Measurements from ENCODE around the gene FAM168A. TPM values are rescaled to one million over a fixed set of nuclear protein-coding genes. Genes with fewer than 3 reads are reported as not detected.

FAM168A gene
- total and polyA plus RNA-seq, 2 of the 8 experiments (the other 6 are each of a cell fraction or from before 2014, with no cell fraction given) = 17.1 to 21.6 TPM

- H3K4me2 ChIP-seq (ENCODE audit: insufficient read depth in 1 of 2, low read depth in 2 of 2, low read length in 2 of 2) = no peak overlapping the region
- H3K27ac ChIP-seq (ENCODE audit: low read depth, low read length) = no peak overlapping the region
- H2AK5ac ChIP-seq (ENCODE audit: low read depth, low read length) = no peak overlapping the region
- no peak overlapping the region for H3K14ac ChIP-seq (ENCODE audit: insufficient read length)
- no peak for TF ChIP-seq CBX8 (IDR thresholded peaks at IDR 0.05; ENCODE audit: borderline replicate concordance, low read depth, low read length)
- no peak for TF ChIP-seq POU5F1 (IDR thresholded peaks at IDR 0.05; ENCODE audit: low read depth, low read length)
- TF ChIP-seq EZH2 (IDR thresholded peaks at IDR 0.05; ENCODE audit: low read depth, low read length, severe bottlenecking) = no peak
- TF ChIP-seq CTCF (IDR thresholded peaks at IDR 0.05; ENCODE audit: control extremely low read depth in 1 of 3, insufficient read depth in 1 of 3, low read depth in 1 of 3, low read length in 3 of 3) = no peak
- no peak for TF ChIP-seq CTBP2 (IDR thresholded peaks at IDR 0.05; ENCODE audit: borderline replicate concordance, insufficient read depth, insufficient read length, low read length)
- TF ChIP-seq RFX5 (IDR thresholded peaks at IDR 0.05; ENCODE audit: borderline replicate concordance, low read depth, low read length) = no peak
- no peak overlapping the region for H2AFZ ChIP-seq (ENCODE audit: low read length)
- no peaks in the 10 kb centered on the region for H3K23me2 ChIP-seq (ENCODE audit: low read depth, low read length)
- no peak overlapping the region for H2BK12ac ChIP-seq (ENCODE audit: low read depth, low read length)
- H3K36me3 ChIP-seq (ENCODE audit: control insufficient read depth in 2 of 4, insufficient read depth in 4 of 4, low read length in 3 of 4) = no peaks in the 10 kb centered on the region
- CTCF ChIA-PET (ENCODE audit: partially characterized antibody) = interaction anchor here (0.6 kb wide), 1 partner anchor 314 kb away, joined by 3 read pairs; no protein-coding TSS in a partner anchor
- H3K27me3 ChIP-seq (replicated peaks in 1 of 4; ENCODE audit: control insufficient read depth in 3 of 4, extremely low read depth in 1 of 4, insufficient read depth in 3 of 4, low read length in 3 of 4) = no peaks in the 10 kb centered on the region
- H4K5ac ChIP-seq (ENCODE audit: insufficient read length, low read depth, low read length) = no peak overlapping the region
- no peak overlapping the region for H3K4me3 ChIP-seq (ENCODE audit: extremely low read depth in 1 of 4, insufficient read depth in 2 of 4, low read depth in 3 of 4, low read length in 4 of 4)
- H4K20me1 ChIP-seq (replicated peaks in 1 of 2; ENCODE audit: control insufficient read depth in 1 of 2, insufficient read depth in 2 of 2, low read length in 2 of 2) = peaks cover 0 to 2% of the 10 kb centered on the region in 2 experiments
- no peak for DNase-seq (ENCODE audit: low read depth in 1 of 2, low spot score in 2 of 2)
- no peaks in the 10 kb centered on the region for H3K79me1 ChIP-seq (ENCODE audit: low read depth, low read length)
- H3K56ac ChIP-seq (replicated peaks; ENCODE audit: insufficient read length, low read depth, low read length) = no peak overlapping the region
- H3K4ac ChIP-seq (replicated peaks; ENCODE audit: insufficient read length, low read depth, low read length) = no peak overlapping the region
- no peak overlapping the region for H2BK120ac ChIP-seq (replicated peaks; ENCODE audit: low read depth, low read length)
- no peak overlapping the region for H3K23ac ChIP-seq (ENCODE audit: insufficient read length)
- no peak overlapping the region for H2BK5ac ChIP-seq (ENCODE audit: low read depth, low read length)
- H3K9ac ChIP-seq (replicated peaks in 1 of 4; ENCODE audit: extremely low read depth in 1 of 4, low read depth in 3 of 4, low read length in 3 of 4) = no peak overlapping the region
- H2BK15ac ChIP-seq (ENCODE audit: low read length) = no peak overlapping the region
- H2BK20ac ChIP-seq (ENCODE audit: low read length) = no peak overlapping the region
- no peak overlapping the region for H3K18ac ChIP-seq (ENCODE audit: extremely low read depth, low read length)
- POLR2A ChIA-PET (ENCODE audit: partially characterized antibody) = interaction anchor here (0.8 kb wide), 1 partner anchor 11 kb away, joined by 3 read pairs; no protein-coding TSS in a partner anchor
- FAIRE-seq = no peak
- H3K9me3 ChIP-seq (ENCODE audit: insufficient read depth in 2 of 2, low read depth in 1 of 2, low read length in 1 of 2) = no peaks in the 10 kb centered on the region
- H4K8ac ChIP-seq (ENCODE audit: extremely low read depth, insufficient read depth, low read length) = no peak overlapping the region
- peaks cover 0 to 4% (median 2%) of the 10 kb centered on the region in 4 experiments; a peak in 3 of 7 replicates for H3K4me1 ChIP-seq (replicated peaks in 1 of 4; ENCODE audit: control insufficient read depth in 3 of 4, insufficient read depth in 4 of 4, low read length in 3 of 4)
- no peak overlapping the region for H4K91ac ChIP-seq (replicated peaks; ENCODE audit: insufficient read length, low read length)
- WGBS, 2 experiments (ENCODE audit: extremely low coverage in 1 of 2, insufficient coverage in 1 of 2, insufficient read length in 1 of 2, insufficient replicate concordance in 2 of 2, low coverage in 1 of 2, low lambda C conversion rate in 2 of 2, missing lambda C conversion rate in 1 of 2) = 91% methylated on average over 3 of the region's 3 CpGs; no CpG with 5 or more reads in 1 of the 2 experiments
- peaks cover 0 to 7% of the 10 kb centered on the region in 2 experiments; a peak in 1 of 4 replicates for H3K79me2 ChIP-seq (ENCODE audit: control insufficient read depth in 1 of 2, insufficient read depth in 2 of 2, low read length in 2 of 2)
Measured at GRCh38 chr11:73556966-73557365, 40.9 kb downstream of the FAM168A start.

All from H1 (cell line).